ENCODE data around the gene FNDC3B.

DNA sequence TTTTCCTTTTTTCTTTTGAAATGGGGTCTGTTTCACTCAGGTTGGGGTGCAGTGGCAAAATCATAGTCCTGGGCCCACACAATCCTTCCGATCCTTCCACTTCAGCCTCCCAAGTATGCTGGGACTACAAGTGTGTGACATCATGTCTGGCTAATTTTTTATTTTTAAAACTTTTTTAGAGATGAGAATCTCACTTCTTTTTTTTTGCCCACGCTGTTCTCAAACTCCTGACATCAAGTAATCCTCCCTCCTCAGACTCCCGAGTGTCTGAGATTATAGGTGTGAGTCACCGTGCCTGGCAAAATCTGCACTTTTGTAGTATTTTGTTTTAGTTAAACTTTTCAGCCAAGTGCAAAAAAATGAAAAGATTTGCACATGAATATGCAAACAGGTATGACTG lies 171.0 kb downstream of the FNDC3B start:
- TF ChIP-seq CTCF (conservative IDR thresholded peaks at IDR 0.05; ENCODE audit: low read depth, low read length) (no peak), EZH2phosphoT487 (IDR thresholded peaks at IDR 0.05; ENCODE audit: borderline replicate concordance, low read length) (no peak), EZH2 (IDR thresholded peaks at IDR 0.05; ENCODE audit: low read length, unreplicated experiment) (no peak)
